Endodermal cell (in vitro differentiated cells): ENCODE data around the gene NCAM1. TPM values are rescaled to one million over a fixed set of nuclear protein-coding genes. Genes with fewer than 3 reads are reported as not detected.

Experiments
- DNase-seq: peaks from one replicate; pipeline ENCODE4 v3.0.0-alpha.2; 2017
- H3K27ac ChIP-seq: 2 replicates; pipeline ENCODE4 v1.5.1; 2013; ENCODE audit warnings: mild to moderate bottlenecking, low read depth, low read length, moderate library complexity
- H3K27me3 ChIP-seq: 2 replicates; pipeline ENCODE4 v1.6.1; 2013; ENCODE audit warnings: mild to moderate bottlenecking, low read length, moderate library complexity; ENCODE audit not compliant: insufficient read depth, control insufficient read depth, poor library complexity, severe bottlenecking
- H3K36me3 ChIP-seq: 2 replicates; pipeline ENCODE4 v1.7.0; 2013; ENCODE audit warnings: mild to moderate bottlenecking, low read length, moderate library complexity; ENCODE audit not compliant: control insufficient read depth, insufficient read depth
- H3K4me1 ChIP-seq: one replicate; pipeline ENCODE4 v1.7.0; 2013; ENCODE audit warnings: low read length; ENCODE audit not compliant: control insufficient read depth, insufficient read depth
- H3K4me3 ChIP-seq: 2 replicates; pipeline ENCODE4 v1.5.1; 2013; ENCODE audit warnings: mild to moderate bottlenecking, low read length, moderate library complexity
- H3K9ac ChIP-seq: 2 replicates; pipeline ENCODE4 v1.6.1; 2013; ENCODE audit warnings: mild to moderate bottlenecking, low read length, moderate library complexity; ENCODE audit not compliant: poor library complexity, severe bottlenecking; ENCODE audit errors: extremely low read depth
- H3K9me3 ChIP-seq: 2 replicates; pipeline ENCODE4 v1.6.1; 2013; ENCODE audit warnings: mild to moderate bottlenecking, low read length, moderate library complexity; ENCODE audit not compliant: control insufficient read depth
- H3K27ac Mint-ChIP-seq: 2 replicates; pipeline ENCODE4 v1.8.0; 2020; ENCODE audit warnings: mixed read lengths
- H3K27me3 Mint-ChIP-seq: 2 replicates; pipeline ENCODE4 v1.8.0; 2021; ENCODE audit warnings: mild to moderate bottlenecking, mixed read lengths; ENCODE audit not compliant: insufficient read depth
- H3K36me3 Mint-ChIP-seq: 2 replicates; pipeline ENCODE4 v1.8.0; 2020; ENCODE audit warnings: low read depth, mixed read lengths
- H3K4me1 Mint-ChIP-seq: 2 replicates; pipeline ENCODE4 v1.8.0; 2020; ENCODE audit warnings: mixed read lengths
- H3K4me3 Mint-ChIP-seq: 2 replicates; pipeline ENCODE4 v1.8.0; 2020; ENCODE audit warnings: mild to moderate bottlenecking, moderate library complexity, mixed read lengths
- H3K9me3 Mint-ChIP-seq: 2 replicates; pipeline ENCODE4 v1.8.0; 2020; ENCODE audit warnings: mild to moderate bottlenecking, mixed read lengths
- WGBS, 2 experiments: methylation state at CpG; one replicate each; pipeline versions ENCODE4 v1.1.5 to v1.1.7; 2013; ENCODE audit warnings: missing lambda C conversion rate in 2 of 2, mixed read lengths in 1 of 2; ENCODE audit not compliant: insufficient coverage in 1 of 2, insufficient read length in 1 of 2; 5-methylcytosine and 5-hydroxymethylcytosine counted together
- total RNA-seq, 2 donors: library from RNA; stranded (reverse); fragmentation: NEBNext Ultra II Directional in 1 of 2; extraction: Animal tissue kit (Norgen Biotek cat#: 25700) in 1 of 2; gene quantifications; 2 replicates in 1 of 2; 3 replicates in 1 of 2; pipeline ENCODE4 v1.2.1, GENCODE V29; 2021
- TF ChIP-seq, protein P1 (sequence below): fragments of 200-600 bp; sonication (generic); conservative IDR thresholded peaks from 2 replicates; pipeline ENCODE4 v1.5.0; 2021; ENCODE audit warnings: antibody characterized with exemption, mild to moderate bottlenecking

The NCAM1 gene
- total RNA-seq, 2 donors from 2014 or later, result 1.6 to 2.9 TPM

DNA sequence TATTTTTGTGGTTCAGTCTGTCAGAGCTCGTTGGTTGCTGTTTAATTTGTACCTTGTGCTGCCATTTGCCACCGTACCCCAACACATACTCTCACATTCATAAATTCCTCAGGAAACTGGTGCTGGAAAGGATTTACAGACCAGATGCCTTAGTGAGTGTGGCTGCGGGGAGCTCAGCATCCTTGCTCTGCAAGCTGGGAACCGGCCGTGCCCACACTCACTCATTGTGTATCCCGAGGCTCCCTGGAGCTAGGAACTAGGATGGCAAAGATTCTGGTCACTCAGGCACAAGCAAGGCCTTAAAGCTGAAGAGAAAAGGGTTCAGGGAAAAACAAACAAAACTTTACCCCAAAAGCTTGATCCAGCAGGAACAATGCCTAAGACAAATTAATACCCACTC, 288.6 kb downstream of the NCAM1 start:
- Mint-ChIP-seq H3K9me3 (no peaks in the 10 kb centered on the region), H3K4me3 (no peak overlapping the region), H3K4me1 (peaks cover 21% of the 10 kb centered on the region), H3K27ac (no peak overlapping the region), H3K36me3 (no peaks in the 10 kb centered on the region), H3K27me3 (peaks cover 11% of the 10 kb centered on the region)
- TF ChIP-seq, protein P1, sequence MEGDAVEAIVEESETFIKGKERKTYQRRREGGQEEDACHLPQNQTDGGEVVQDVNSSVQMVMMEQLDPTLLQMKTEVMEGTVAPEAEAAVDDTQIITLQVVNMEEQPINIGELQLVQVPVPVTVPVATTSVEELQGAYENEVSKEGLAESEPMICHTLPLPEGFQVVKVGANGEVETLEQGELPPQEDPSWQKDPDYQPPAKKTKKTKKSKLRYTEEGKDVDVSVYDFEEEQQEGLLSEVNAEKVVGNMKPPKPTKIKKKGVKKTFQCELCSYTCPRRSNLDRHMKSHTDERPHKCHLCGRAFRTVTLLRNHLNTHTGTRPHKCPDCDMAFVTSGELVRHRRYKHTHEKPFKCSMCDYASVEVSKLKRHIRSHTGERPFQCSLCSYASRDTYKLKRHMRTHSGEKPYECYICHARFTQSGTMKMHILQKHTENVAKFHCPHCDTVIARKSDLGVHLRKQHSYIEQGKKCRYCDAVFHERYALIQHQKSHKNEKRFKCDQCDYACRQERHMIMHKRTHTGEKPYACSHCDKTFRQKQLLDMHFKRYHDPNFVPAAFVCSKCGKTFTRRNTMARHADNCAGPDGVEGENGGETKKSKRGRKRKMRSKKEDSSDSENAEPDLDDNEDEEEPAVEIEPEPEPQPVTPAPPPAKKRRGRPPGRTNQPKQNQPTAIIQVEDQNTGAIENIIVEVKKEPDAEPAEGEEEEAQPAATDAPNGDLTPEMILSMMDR, result peak; percentile 0
- Histone ChIP-seq H3K9ac (no peak overlapping the region), H3K4me3 (no peak overlapping the region), H3K36me3 (no peaks in the 10 kb centered on the region), H3K9me3 (no peaks in the 10 kb centered on the region), H3K27me3 (peaks cover 13% of the 10 kb centered on the region), H3K4me1 (no peaks in the 10 kb centered on the region), H3K27ac (no peak overlapping the region)
- DNase-seq, result no peak
- 83 to 87% methylated on average over 4 to 6 of the region's 6 CpGs for WGBS, 2 experiments

DNA sequence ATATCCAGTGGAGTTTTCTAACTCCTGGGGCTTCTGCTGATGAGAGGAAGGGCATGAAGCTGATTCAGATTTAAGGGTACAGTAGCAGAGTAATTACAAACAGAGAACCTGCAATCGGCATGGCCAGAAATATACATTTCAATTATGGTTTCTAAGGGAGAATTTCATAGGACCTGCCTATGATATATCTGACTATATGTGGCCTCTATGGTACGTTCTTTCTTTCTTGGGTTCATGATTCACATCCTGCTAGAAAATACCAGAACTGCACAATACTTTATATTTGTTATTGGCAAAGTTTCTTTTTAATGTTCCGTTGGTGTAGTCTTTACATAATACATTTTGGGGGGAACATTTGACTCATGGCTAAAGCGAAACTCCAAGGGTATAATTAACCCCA, 290.1 kb downstream of the NCAM1 start:
- no peaks in the 10 kb centered on the region for H3K36me3 Mint-ChIP-seq
- Histone ChIP-seq H3K9me3 (no peaks in the 10 kb centered on the region), H3K9ac (no peak overlapping the region), H3K27ac (no peak overlapping the region), H3K27me3 (peaks cover 13% of the 10 kb centered on the region), H3K4me3 (no peak overlapping the region), H3K4me1 (no peaks in the 10 kb centered on the region), H3K36me3 (no peaks in the 10 kb centered on the region)
- 92 to 100% methylated on average over 3 to 4 of the region's 4 CpGs for WGBS, 2 experiments
- no peaks in the 10 kb centered on the region for H3K9me3 Mint-ChIP-seq
- peaks cover 11% of the 10 kb centered on the region for H3K27me3 Mint-ChIP-seq
- no peak for DNase-seq
- H3K4me3 Mint-ChIP-seq, result no peak overlapping the region
- no peak overlapping the region for H3K27ac Mint-ChIP-seq
- peaks cover 21% of the 10 kb centered on the region for H3K4me1 Mint-ChIP-seq
- TF ChIP-seq, protein P1, result no peak

- no peaks in the 10 kb centered on the region for H3K36me3 Mint-ChIP-seq
- H3K27me3 ChIP-seq, result peaks cover under 1% of the 10 kb centered on the region
- WGBS, 2 experiments, result 89 to 96% methylated on average over 3 to 5 of the region's 5 CpGs
- peaks cover 3% of the 10 kb centered on the region for H3K27me3 Mint-ChIP-seq
- H3K27ac Mint-ChIP-seq, result no peak overlapping the region
- peaks cover 3% of the 10 kb centered on the region for H3K4me1 Mint-ChIP-seq
- TF ChIP-seq, protein P1, result no peak
- no peak overlapping the region for H3K4me3 ChIP-seq
- DNase-seq, result no peak
- H3K9me3 ChIP-seq, result no peaks in the 10 kb centered on the region
- H3K9ac ChIP-seq, result no peak overlapping the region
- H3K9me3 Mint-ChIP-seq, result no peaks in the 10 kb centered on the region
- no peaks in the 10 kb centered on the region for H3K36me3 ChIP-seq
- no peak overlapping the region for H3K27ac ChIP-seq
- H3K4me1 ChIP-seq, result no peaks in the 10 kb centered on the region
- no peak overlapping the region for H3K4me3 Mint-ChIP-seq
Measured at GRCh38 chr11:113253406-113253805, 292.2 kb downstream of the NCAM1 start.
